Smooth muscle cell of trachea (primary cell): ENCODE measurements around the gene DEFB124. TPM values are rescaled to one million over a fixed set of nuclear protein-coding genes. Genes with fewer than 3 reads are reported as not detected.

Experiments
- total RNA-seq: library from RNA; depleted of rRNA; stranded (reverse); fragments of >200 nt; gene quantifications from 2 replicates; pipeline ENCODE4 v1.2.1, GENCODE V29; 2014

Gene DEFB124, protein sequence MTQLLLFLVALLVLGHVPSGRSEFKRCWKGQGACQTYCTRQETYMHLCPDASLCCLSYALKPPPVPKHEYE
- total RNA-seq = not detected in 2 replicates

DNA sequence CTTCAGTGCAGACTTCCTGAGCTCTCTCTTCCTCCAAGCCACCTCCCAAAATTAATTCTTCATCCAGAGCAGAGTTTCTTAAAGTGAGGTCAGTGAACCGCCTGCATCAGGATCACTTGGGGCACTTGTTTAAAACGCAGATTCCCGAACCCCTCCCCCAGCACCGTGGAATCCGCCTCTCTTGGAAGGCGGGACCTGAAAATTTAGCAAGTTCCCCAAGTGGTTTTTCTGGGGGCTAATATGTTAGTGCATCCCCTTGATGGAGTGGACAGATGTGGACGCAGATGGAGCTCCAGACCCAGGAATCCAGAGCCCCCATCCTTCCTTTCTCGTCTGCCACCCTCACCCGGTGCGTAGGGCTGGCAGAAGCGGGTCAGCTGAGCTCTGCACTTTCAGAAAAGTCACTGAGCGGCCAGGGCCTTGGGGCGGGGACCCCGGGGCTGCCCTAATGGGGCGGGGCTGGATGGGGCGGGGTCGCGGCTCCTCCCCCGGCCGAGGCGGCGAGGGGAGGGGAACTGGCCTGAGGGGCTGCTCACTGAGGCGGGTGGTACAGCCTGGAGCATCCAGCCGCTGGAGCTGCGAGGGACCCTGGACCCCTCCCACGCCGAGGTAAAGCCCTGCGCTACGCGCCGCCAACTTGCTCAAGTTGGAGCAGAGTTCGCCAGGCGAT lies at the start of gene DEFB124, which contains the start of gene REM1:
Gene DEFB124 (minus strand): TSS at position 370 of the 670 bp plus-strand sequence. CDS start 2,114 bp downstream, outside the sequence.
Gene REM1 (plus strand): TSS at position 531 of the 670 bp plus-strand sequence. CDS start 1,158 bp downstream, outside the sequence.

DNA sequence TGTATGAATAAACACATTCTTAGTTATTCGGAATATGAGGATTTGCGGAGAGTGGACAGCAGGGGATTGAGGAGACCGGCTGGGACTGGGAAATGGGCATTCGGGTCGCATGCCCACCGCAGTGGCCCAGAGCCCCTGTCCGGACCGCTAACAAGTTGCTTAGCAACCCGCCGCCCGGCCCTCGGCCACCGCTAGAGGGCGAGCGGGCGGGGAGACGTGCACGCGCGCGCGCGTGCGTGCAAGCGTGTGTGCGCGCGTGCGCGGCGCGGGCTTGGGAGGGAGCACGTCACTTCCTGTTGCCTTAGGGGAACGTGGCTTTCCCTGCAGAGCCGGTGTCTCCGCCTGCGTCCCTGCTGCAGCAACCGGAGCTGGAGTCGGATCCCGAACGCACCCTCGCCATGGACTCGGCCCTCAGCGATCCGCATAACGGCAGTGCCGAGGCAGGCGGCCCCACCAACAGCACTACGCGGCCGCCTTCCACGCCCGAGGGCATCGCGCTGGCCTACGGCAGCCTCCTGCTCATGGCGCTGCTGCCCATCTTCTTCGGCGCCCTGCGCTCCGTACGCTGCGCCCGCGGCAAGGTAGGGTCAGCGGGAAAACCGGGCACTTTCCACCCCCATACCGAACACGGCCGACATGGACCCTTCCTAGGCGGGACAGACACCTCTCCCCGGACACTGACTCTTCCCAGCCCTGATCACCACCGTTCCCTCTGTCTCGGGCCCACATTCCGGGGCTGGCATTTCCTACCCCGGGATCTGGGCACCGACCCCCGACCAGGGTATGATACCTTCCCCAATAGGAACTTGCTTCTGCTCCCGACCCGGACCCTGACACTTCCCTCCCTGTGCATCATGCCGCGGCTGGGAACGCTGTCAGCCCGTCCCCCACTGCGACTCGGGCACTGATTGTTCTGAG lies 39.5 kb upstream of the DEFB124 start, which contains the start of gene HM13:
Gene HM13 (plus strand): TSS at position 289 of the 918 bp plus-strand sequence. CDS start 110 bp downstream, at position 399.

DNA sequence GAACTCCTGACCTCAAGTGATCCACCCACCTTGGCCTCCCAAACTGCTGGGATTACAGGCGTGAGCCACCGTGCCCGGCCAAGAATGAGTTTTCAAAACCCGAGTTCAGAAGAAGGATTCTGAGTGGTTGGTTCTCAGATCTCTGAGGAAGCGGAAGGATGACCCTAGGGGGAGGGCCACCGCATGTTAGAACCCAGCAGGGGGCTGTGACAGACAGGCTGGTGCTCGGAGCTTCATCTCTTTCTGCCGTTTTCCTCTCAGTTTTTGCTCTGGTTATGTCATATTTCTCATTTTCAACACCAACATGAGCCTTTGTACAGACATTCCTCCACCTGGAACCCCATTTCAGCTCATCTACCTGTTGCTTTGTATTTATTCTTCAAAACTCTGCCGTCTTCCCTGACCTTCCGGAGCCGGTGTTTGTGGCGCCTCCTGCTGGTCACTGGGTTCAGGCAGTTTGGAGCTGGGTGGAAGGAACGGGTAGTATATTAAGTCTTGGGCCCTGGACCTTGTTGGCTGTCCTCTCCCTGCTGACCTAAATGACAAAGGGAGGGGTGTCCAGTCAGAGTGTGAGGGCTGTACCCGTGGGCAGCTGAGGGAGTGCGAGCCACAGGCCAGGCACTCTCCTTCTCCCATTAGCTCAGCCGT lies 34.8 kb downstream of the DEFB124 start, which contains the start of gene DEFB123:
Gene DEFB123 (plus strand): TSS at position 621 of the 648 bp plus-strand sequence. CDS start 67 bp downstream, outside the sequence.

Other genes with a start within 250 kb of the DEFB124 start
- not detected in 2 replicates for gene DEFB115, start 217.5 kb downstream of the DEFB124 start, total RNA-seq
- not detected in 2 replicates for gene DEFB116, start 166.5 kb downstream of the DEFB124 start, total RNA-seq
- gene DEFB118, start 106.5 kb downstream of the DEFB124 start, total RNA-seq = not detected in 2 replicates
- gene DEFB119, start 84.5 kb downstream of the DEFB124 start, total RNA-seq = not detected in 2 replicates
- not detected in 2 replicates for gene DEFB121, start 68.9 kb downstream of the DEFB124 start, total RNA-seq
- not detected in 2 replicates for gene DEFB123, start 34.5 kb downstream of the DEFB124 start, total RNA-seq
- not detected in 2 replicates for gene REM1, start 161 bp upstream of the DEFB124 start, total RNA-seq
- gene HM13, start 39.3 kb upstream of the DEFB124 start, total RNA-seq = 65.9 and 83.9 TPM in 2 replicates
- 80.6 and 268 TPM in 2 replicates for gene ID1, start 130.2 kb upstream of the DEFB124 start, total RNA-seq
- not detected in 2 replicates for gene COX4I2, start 162.8 kb upstream of the DEFB124 start, total RNA-seq
- gene BCL2L1, start 247.7 kb upstream of the DEFB124 start, total RNA-seq = 68.7 and 87.5 TPM in 2 replicates